ENCODE measurements around the gene APLP1.
A peak's percentile ranks its signal among the peaks of the same experiment; 100 is the strongest.
"Not testable (repeated sequence)": the region's sequence is repeated elsewhere in the genome, so short reads cannot be mapped to it uniquely, and the experiment has no call there.

The APLP1 gene

DNA sequence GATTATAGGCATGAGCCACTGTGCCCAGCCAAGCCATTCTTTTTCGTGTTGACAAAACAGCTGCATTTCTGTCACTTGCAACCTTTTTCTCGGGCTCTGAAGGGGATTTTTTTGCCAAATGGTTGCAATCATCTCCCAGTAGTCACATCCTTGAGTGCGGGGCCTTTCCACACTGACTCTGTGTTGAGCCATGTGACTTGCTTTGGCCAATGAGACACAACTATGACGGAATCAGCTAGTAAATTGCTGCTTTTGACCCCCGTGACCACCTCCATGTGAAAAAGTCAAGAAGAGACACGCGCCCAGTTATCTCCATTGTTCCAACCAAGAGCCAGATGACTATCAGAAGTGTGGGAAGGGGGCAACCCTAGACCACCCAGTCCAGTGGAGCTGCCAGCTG, 34.4 kb upstream of the APLP1 start:
- ChIA-PET CTCF (interaction anchor here (0.7 to 1.4 kb wide), 4 partner anchors 11 to 23 kb away, joined by 3 to 8 read pairs (median 6); partner anchors contain the start of gene KIRREL2), POLR2A (ENCODE audit: low non-redundant PET) (no interaction called here)
- no peak overlapping the region for H3K27ac ChIP-seq
- DNase-seq (ENCODE audit: low spot score): no peak
- TF ChIP-seq CTCF (conservative IDR thresholded peaks at IDR 0.05; ENCODE audit: low read depth): no peak

DNA sequence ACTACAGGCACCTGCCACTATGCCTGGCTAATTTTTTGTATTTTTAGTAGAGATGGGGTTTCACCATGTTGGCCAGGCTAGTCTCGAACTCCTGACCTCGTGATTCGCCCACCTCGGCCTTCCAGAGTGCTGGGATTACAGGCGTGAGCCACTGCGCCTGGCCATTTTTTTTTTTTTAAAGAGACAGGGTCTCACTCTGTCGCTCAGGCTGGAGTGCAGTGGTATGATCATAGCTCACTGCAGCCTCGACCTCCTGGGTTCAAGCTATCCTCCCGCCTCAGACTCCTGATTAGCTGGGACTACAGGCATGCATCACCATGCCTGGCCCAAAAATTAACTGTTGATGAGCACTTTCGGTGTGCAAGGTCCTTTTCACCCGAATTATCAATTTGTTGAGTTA, 32.3 kb upstream of the APLP1 start:
- H3K27ac ChIP-seq; POLR2A ChIA-PET (ENCODE audit: low non-redundant PET); DNase-seq (ENCODE audit: low spot score): not testable (repeated sequence)
- CTCF ChIA-PET: interaction anchor here (0.5 kb wide), 1 partner anchor 46 kb away, joined by 3 read pairs; no protein-coding TSS in a partner anchor

GRCh38 chr19:35841961-35842595, 26.3 kb upstream of the APLP1 start:
- CTCF ChIA-PET: no interaction called here

GRCh38 chr19:35842666-35843272, 25.6 kb upstream of the APLP1 start:
- ChIA-PET POLR2A (ENCODE audit: low non-redundant PET) (no interaction called here), CTCF (no interaction called here)
- TF ChIP-seq CTCF (conservative IDR thresholded peaks at IDR 0.05; ENCODE audit: low read depth): no peak
- no peak for DNase-seq (ENCODE audit: low spot score)
- H3K27ac ChIP-seq: no peak overlapping the region

More at GRCh38 chr19:35841961-35842595, 26.3 kb upstream of the APLP1 start:
- H3K27ac ChIP-seq: no peak overlapping the region
- DNase-seq (ENCODE audit: low spot score): no peak
- TF ChIP-seq CTCF (conservative IDR thresholded peaks at IDR 0.05; ENCODE audit: low read depth): no peak
- POLR2A ChIA-PET (ENCODE audit: low non-redundant PET): no interaction called here

GRCh38 chr19:35843676-35844481, 24.5 kb upstream of the APLP1 start:
- ChIA-PET CTCF (no interaction called here), POLR2A (ENCODE audit: low non-redundant PET) (no interaction called here)
- DNase-seq (ENCODE audit: low spot score): peak; percentile 41

DNA sequence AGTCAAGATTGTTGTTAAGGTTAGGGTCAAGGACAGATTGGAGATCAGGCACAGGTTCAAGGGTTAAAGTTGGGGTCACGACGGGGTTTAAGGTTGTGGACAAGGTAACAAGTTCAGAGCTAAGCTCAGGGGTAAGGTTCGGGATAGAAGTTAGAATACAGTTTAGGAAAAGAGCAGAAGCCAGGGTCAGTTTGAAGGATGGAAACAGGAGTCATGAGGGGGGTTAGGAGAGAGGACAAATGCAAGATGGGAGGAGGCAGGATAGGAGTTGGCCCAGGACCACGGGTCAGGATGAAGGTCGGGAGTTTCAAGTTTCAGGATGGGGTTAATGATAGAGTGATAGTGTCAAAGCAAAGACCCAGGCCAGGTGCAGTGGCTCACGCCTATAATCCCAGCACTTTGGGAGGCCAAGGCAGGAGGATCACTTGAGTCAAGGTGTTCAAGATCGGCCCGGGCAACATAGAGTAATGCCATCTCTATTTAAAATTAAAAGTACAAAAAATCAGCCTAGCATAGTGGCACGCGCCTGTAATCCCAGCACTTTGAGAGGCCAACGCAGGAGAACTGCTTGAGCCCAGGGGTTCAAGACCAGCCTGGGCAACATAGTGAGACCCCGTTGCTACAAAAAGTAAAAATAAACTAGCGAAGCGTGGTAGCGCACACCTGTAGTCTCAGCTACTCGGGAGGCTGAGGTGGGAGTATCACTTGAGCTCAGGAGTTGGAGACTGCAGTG, 23.7 kb upstream of the APLP1 start:
- no peak for TF ChIP-seq CTCF (conservative IDR thresholded peaks at IDR 0.05; ENCODE audit: low read depth)
- CTCF ChIA-PET: interaction anchor here (0.6 to 0.7 kb wide), 2 partner anchors 14 to 97 kb away, joined by 5 to 6 read pairs; no protein-coding TSS in a partner anchor
- POLR2A ChIA-PET (ENCODE audit: low non-redundant PET): no interaction called here
- no peak overlapping the region for H3K27ac ChIP-seq
- no peak for DNase-seq (ENCODE audit: low spot score)

More at GRCh38 chr19:35843676-35844481, 24.5 kb upstream of the APLP1 start:
- no peak for TF ChIP-seq CTCF (conservative IDR thresholded peaks at IDR 0.05; ENCODE audit: low read depth)
- H3K27ac ChIP-seq: no peak overlapping the region

All from RWPE1 (cell line).